Endothelial cell of umbilical vein (primary cell): ENCODE measurements around the gene PRPSAP1. TPM values are rescaled to one million over a fixed set of nuclear protein-coding genes. Genes with fewer than 3 reads are reported as not detected.

ENCODE experiments used
- BruUV-seq: library from RNA; stranded (reverse); fragments of 400-500 nt; replicated peaks from 2 replicates; lab custom pipeline; 2021; lab: Mats Ljungman, UMichigan
- CTCF ChIA-PET: fragments of 300-600, 350-600 bp; sonication (Branson Sonifier 250); formaldehyde crosslinking; loops from one replicate; lab custom pipeline; 2021; ENCODE audit warnings: antibody characterized with exemption, inconsistent platforms; lab: Charles Lee
- POLR2A ChIA-PET: fragments of 300-600, 350-600 bp; sonication (Branson Sonifier 250); formaldehyde crosslinking; loops from one replicate; lab custom pipeline; 2021; ENCODE audit warnings: antibody characterized with exemption, inconsistent platforms; lab: Charles Lee
- DNase-seq: peaks from one replicate; pipeline ENCODE4 v3.0.0-alpha.2; 2011; ENCODE audit warnings: low read depth, low spot score
- FAIRE-seq: peaks from 2 replicates; lab custom pipeline; 2011; peaks lifted over from hg19 to GRCh38; lab: Jason Lieb, UNC
- H2AFZ ChIP-seq: 2 replicates; pipeline ENCODE4 v1.6.0; 2012; ENCODE audit warnings: low read depth, low read length, control low read depth, inconsistent platforms
- H3K27ac ChIP-seq: 2 replicates; pipeline ENCODE4 v1.5.1; 2011; ENCODE audit warnings: low read depth, mild to moderate bottlenecking, control low read depth, low read length, moderate library complexity; ENCODE audit not compliant: insufficient read depth
- H3K27me3 ChIP-seq, 2 experiments: 2 replicates each; pipeline versions ENCODE4 v1.6.0 to v1.6.1; 2011; ENCODE audit warnings: low read length in 2 of 2, mixed read lengths in 1 of 2; ENCODE audit not compliant: control insufficient read depth in 2 of 2, insufficient read depth in 2 of 2
- H3K36me3 ChIP-seq, 2 experiments: 2 replicates in 1 of 2; 3 replicates in 1 of 2; pipeline ENCODE4 v1.5.1; 2011; ENCODE audit warnings: low read length in 2 of 2, mild to moderate bottlenecking in 1 of 2, moderate library complexity in 1 of 2; ENCODE audit not compliant: control insufficient read depth in 2 of 2, insufficient read depth in 2 of 2; ENCODE audit errors: extremely low read depth in 1 of 2
- H3K4me1 ChIP-seq: 3 replicates; pipeline ENCODE4 v1.5.1; 2011; ENCODE audit warnings: mild to moderate bottlenecking, low read length; ENCODE audit not compliant: control insufficient read depth, insufficient read depth; ENCODE audit errors: extremely low read depth
- H3K4me2 ChIP-seq: 2 replicates; pipeline ENCODE4 v1.6.1; 2011; ENCODE audit warnings: low read length, control low read depth, mixed read lengths; ENCODE audit not compliant: insufficient read depth
- H3K4me3 ChIP-seq, 3 experiments: fragments of 200-600 bp in 1 of 3; sonication (generic), shearing (Covaris generic) in 1 of 3; replicated peaks in 1 of 3; 2 replicates each; pipeline ENCODE4 v1.5.1; 2011 to 2016; ENCODE audit warnings: control low read depth in 3 of 3, low read length in 3 of 3, mild to moderate bottlenecking in 2 of 3, inconsistent platforms in 1 of 3, low read depth in 1 of 3, moderate library complexity in 1 of 3; ENCODE audit not compliant: insufficient read depth in 1 of 3
- H3K79me2 ChIP-seq: 2 replicates; pipeline ENCODE4 v1.6.0; 2012; ENCODE audit warnings: low read length, inconsistent platforms; ENCODE audit not compliant: control insufficient read depth, insufficient read depth
- H3K9ac ChIP-seq: replicated peaks from 2 replicates; pipeline ENCODE3; 2011; ENCODE audit warnings: low read length, control low read depth; ENCODE audit not compliant: insufficient read depth; ENCODE audit errors: extremely low read depth
- H3K9me1 ChIP-seq: replicated peaks from 3 replicates; pipeline ENCODE4 v1.6.0; 2011; ENCODE audit warnings: mild to moderate bottlenecking, low read length; ENCODE audit not compliant: control insufficient read depth, insufficient read depth; ENCODE audit errors: extremely low read depth
- H3K9me3 ChIP-seq: replicated peaks from 2 replicates; pipeline ENCODE4 v1.5.1; 2012; ENCODE audit warnings: low read length, inconsistent platforms; ENCODE audit not compliant: control insufficient read depth, insufficient read depth
- H4K20me1 ChIP-seq: replicated peaks from 2 replicates; pipeline ENCODE3; 2011; ENCODE audit warnings: mild to moderate bottlenecking, low read length; ENCODE audit not compliant: control insufficient read depth, insufficient read depth; ENCODE audit errors: extremely low read depth
- EZH2 ChIP-seq: IDR thresholded peaks from 2 replicates; pipeline ENCODE4 v1.6.1; 2012; ENCODE audit warnings: borderline replicate concordance, low read depth, mild to moderate bottlenecking, moderate library complexity, low read length, inconsistent platforms; ENCODE audit not compliant: severe bottlenecking
- FOS ChIP-seq: IDR thresholded peaks from 2 replicates; pipeline ENCODE4 v1.6.1; 2011; ENCODE audit warnings: mild to moderate bottlenecking, low read length, moderate library complexity, borderline replicate concordance; ENCODE audit not compliant: insufficient read depth
- GATA2 ChIP-seq: IDR thresholded peaks from 2 replicates; pipeline ENCODE4 v1.7.0; 2011; ENCODE audit warnings: low read depth, mild to moderate bottlenecking, moderate library complexity, mixed read lengths, low read length; ENCODE audit not compliant: insufficient read length, insufficient read depth
- JUN ChIP-seq: IDR thresholded peaks from 2 replicates; pipeline ENCODE4 v1.6.1; 2011; ENCODE audit warnings: borderline replicate concordance, low read depth; ENCODE audit not compliant: insufficient read length, insufficient read depth
- MYC ChIP-seq: IDR thresholded peaks from one replicate; pipeline ENCODE4 v1.6.1; 2011; ENCODE audit warnings: mild to moderate bottlenecking, low read depth, low read length
- POLR2A ChIP-seq: IDR thresholded peaks from 2 replicates; pipeline ENCODE4 v1.6.1; 2012; ENCODE audit warnings: low read depth, mild to moderate bottlenecking, control low read depth, low read length
- POLR2AphosphoS5 ChIP-seq: IDR thresholded peaks from 2 replicates; pipeline ENCODE4 v1.6.1; 2012; ENCODE audit warnings: low read depth, mild to moderate bottlenecking, control low read depth, low read length, moderate library complexity; ENCODE audit not compliant: insufficient read depth
- dilution Hi-C: fragments of 300-500 bp; cut with MboI; formaldehyde crosslinking; loops from one replicate; pipeline ENCODE4 v1.15.0; 2019; ENCODE audit warnings: low sequenced_read_pairs; ENCODE audit not compliant: extremely low pct_ligation_motif_present
- intact Hi-C: fragments of 100-400 bp; cut with micrococcal nuclease; formaldehyde crosslinking; loops from one replicate; pipeline ENCODE4 v1.10.0; 2022
- polyA plus RNA-seq, 4 experiments: library from polyadenylated mRNA; depleted of rRNA in 3 of 4; stranded (reverse) in 3 of 4; unstranded in 1 of 4; fragments of >200 nt; gene quantifications; 2 replicates each; pipeline versions ENCODE4 v1.2.1 to v1.2.3, GENCODE V29; 2011 to 2012; ENCODE audit warnings: missing spikeins in 1 of 4
- total RNA-seq: library from RNA; stranded (reverse); gene quantifications from 2 replicates; pipeline ENCODE4 v1.2.3, GENCODE V29; 2021
- TF ChIP-seq, protein P1 (sequence below): IDR thresholded peaks from 2 replicates; pipeline ENCODE4 v1.6.1; 2011; ENCODE audit not compliant: insufficient read depth, insufficient read length
- TF ChIP-seq, protein P2 (sequence below), 2 donors: IDR thresholded peaks; 1 replicate in 1 of 2; 2 replicates in 1 of 2; pipeline ENCODE4 v1.5.1; 2011; ENCODE audit warnings: low read length in 2 of 2, mild to moderate bottlenecking in 2 of 2, moderate library complexity in 2 of 2, control low read depth in 1 of 2, inconsistent platforms in 1 of 2, low read depth in 1 of 2; ENCODE audit not compliant: insufficient read depth in 1 of 2; ENCODE audit errors: extremely low read depth in 1 of 2

Gene PRPSAP1
- total and polyA plus RNA-seq, 2 donors (not counting 3 experiments of a cell fraction or from before 2014, with no cell fraction given), result 90.2 to 123 TPM

DNA sequence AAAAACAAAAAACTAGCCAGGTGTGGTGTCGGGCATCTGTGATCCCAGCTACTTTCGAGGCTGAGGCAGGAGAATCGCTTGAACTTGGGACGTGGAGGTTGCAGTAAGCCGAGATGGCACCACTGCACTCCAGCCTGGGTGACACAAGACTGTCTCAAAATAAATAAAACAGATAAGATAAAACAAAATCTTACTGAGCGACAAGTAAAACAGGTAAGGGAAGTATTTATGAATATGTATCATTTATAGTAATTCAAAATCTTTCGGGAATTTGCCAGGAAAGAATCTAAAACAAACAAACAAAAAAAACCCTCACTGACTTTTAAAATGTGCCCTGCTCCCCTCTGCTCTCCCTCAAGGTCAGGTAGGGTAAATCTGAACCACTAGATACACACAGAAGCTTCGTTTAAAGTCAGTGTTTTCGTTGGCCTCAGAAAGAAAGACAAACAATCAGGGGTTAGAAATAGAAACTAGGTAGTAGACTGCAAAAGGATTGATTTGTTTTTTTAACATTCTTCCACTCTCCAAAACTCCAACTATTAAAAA lies 2.1 kb downstream of the PRPSAP1 start:
- Histone ChIP-seq H3K36me3 (peaks cover 0 to 5% of the 10 kb centered on the region in 2 experiments), H2AFZ (no peak overlapping the region), H3K9ac (no peak overlapping the region), H3K27me3 (no peaks in the 10 kb centered on the region), H3K9me1 (no peaks in the 10 kb centered on the region), H3K4me2 (peak overlapping the region; percentile 86), H4K20me1 (no peaks in the 10 kb centered on the region), H3K4me3 (peak overlapping the region in 2 of 3 experiments; percentile 8 to 52), H3K27ac (peak overlapping the region; percentile 17), H3K79me2 (peaks cover 29% of the 10 kb centered on the region), H3K4me1 (peaks cover 10% of the 10 kb centered on the region), H3K9me3 (no peaks in the 10 kb centered on the region)
- peak; percentile 75 for FAIRE-seq
- peak; percentile 52 for DNase-seq
- dilution Hi-C loops (no loop called here), intact Hi-C loops (no loop called here)
- no peak for TF ChIP-seq GATA2
- TF ChIP-seq EZH2, result no peak
- TF ChIP-seq JUN, result no peak
- TF ChIP-seq, protein P1, sequence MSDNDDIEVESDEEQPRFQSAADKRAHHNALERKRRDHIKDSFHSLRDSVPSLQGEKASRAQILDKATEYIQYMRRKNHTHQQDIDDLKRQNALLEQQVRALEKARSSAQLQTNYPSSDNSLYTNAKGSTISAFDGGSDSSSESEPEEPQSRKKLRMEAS, result no peak
- TF ChIP-seq, protein P2, sequence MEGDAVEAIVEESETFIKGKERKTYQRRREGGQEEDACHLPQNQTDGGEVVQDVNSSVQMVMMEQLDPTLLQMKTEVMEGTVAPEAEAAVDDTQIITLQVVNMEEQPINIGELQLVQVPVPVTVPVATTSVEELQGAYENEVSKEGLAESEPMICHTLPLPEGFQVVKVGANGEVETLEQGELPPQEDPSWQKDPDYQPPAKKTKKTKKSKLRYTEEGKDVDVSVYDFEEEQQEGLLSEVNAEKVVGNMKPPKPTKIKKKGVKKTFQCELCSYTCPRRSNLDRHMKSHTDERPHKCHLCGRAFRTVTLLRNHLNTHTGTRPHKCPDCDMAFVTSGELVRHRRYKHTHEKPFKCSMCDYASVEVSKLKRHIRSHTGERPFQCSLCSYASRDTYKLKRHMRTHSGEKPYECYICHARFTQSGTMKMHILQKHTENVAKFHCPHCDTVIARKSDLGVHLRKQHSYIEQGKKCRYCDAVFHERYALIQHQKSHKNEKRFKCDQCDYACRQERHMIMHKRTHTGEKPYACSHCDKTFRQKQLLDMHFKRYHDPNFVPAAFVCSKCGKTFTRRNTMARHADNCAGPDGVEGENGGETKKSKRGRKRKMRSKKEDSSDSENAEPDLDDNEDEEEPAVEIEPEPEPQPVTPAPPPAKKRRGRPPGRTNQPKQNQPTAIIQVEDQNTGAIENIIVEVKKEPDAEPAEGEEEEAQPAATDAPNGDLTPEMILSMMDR (IDR thresholded peaks at IDR 0.05; ENCODE audit: extremely low read depth in 1 of 2, insufficient read depth in 1 of 2, low read depth in 1 of 2, low read length in 2 of 2), result no peak
- TF ChIP-seq FOS, result no peak
- TF ChIP-seq MYC, result no peak
- TF ChIP-seq POLR2A, result no peak
- no peak for TF ChIP-seq POLR2AphosphoS5
- POLR2A ChIA-PET, result no interaction called here
- CTCF ChIA-PET, result interaction anchor here (0.9 to 4.5 kb wide), 13 partner anchors 12 to 107 kb away, joined by 3 to 57 read pairs (median 5); partner anchors contain the start of gene SPHK1
- BruUV-seq, result no TSS peak
